GM21423 (cell line): Measurements from ENCODE around the gene UBN2.
"Not testable (repeated sequence)": the region's sequence is repeated elsewhere in the genome, so short reads cannot be mapped to it uniquely, and the experiment has no call there.

Experiments
- ATAC-seq: cut with Tn5 transposase; IDR thresholded peaks from one replicate; pipeline ENCODE4 v1.9.1; 2021; ENCODE audit warnings: mild to moderate bottlenecking, moderate library complexity; ENCODE audit not compliant: unreplicated experiment

The UBN2 gene

DNA sequence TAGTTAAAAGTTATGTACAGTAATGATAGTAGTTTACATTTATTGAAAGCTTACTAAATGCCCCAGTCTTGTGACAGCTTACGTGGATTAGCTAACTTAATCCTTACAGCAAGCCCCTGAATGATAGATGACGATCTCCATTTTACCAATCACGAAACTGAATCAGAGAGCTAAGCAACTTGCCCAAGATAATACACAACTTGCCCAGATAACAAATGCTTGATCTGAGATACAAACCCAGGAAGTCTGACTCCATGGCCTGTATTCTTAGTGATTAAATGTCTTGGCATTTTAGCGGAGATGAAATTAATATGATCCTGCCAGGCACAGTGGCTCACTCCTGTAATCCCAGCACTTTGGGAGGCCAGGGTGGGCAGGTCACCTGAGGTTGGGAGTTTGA lies 63.2 kb downstream of the UBN2 start:
- ATAC-seq, result no peak

DNA sequence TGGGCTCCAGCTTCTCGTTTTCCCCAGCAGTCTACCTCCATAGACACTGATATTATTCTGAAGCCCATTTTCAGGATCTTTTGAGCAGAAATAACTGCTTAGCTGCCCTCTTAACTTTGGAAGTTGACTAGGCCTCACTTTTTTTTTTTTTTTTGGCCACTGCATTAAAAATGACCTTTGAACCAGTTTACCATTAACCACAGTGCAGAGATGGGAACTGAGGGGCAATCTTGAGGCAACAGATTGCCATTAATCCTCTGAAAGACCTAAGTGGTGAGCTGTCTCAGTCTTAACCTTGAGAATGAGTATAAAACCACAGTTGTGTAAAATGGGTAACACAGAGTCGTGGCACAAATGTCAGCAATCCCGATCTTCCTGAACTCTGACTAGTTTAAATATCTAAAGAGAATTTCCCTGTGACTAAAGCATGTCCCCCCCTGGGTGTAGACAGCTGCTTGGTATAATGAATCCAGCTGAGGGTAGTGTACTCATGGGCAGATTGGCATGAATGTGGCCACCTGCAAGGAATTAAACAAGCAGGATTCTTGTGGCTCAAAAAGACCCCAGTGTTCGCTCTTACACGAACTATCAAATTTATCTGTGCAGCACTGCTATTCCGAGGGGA lies 64.0 kb downstream of the UBN2 start:
- ATAC-seq, result no peak

DNA sequence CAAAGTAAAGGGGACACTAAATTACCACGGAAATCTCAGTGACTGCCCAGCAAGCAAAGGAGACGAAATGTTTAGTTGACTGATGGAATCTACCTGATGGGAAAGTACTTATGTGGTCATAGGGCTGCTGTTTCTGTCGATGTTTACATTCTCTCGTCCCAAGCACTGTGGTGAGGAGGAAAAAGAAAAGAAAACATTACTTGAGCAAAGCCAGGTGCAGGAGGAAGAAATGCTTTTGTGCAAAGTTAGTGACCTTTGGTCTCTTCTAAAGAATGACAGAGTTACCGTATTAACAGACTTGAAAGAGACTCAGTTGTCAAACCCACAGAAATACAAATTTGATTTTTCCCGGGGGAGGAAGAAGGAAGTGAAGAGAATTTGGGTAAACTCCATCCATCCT lies 66.8 kb downstream of the UBN2 start:
- no peak for ATAC-seq

DNA sequence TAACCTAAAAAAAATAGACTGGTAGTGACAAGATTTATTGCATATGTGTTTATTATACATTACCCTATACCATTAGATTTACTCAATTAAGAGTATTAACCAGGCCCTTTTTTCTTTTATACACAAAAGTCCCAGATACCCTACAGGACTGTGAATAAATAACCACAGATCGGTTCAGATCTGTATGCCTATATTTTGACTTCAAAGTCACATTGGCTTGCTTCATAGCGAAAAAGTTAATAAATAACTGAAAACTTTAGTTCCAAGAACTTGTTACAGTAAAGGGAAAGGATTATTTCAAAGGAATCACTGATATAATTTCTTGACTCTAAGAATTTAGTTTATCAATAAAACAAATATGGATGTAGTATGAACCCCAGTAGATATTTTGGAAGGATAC lies 68.3 kb downstream of the UBN2 start:
- no peak for ATAC-seq

DNA sequence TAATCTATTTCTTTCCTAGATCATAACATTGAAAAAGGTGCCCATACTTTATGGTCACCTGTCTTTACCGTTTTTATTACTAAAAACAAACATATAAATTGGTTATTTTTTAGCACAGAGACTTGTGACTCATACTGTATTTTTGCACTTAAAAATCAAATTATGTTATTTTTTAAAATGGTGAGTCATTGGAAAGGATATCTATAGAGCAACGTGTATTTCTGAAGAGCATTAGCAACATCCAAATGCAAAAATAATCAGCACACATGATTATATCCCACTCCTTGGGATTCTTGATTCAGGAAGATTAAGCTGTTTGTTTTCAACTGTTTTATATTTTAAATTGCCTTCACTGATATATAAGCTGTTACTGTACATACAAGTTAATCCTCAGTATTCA lies 69.4 kb downstream of the UBN2 start:
- ATAC-seq, result no peak

DNA sequence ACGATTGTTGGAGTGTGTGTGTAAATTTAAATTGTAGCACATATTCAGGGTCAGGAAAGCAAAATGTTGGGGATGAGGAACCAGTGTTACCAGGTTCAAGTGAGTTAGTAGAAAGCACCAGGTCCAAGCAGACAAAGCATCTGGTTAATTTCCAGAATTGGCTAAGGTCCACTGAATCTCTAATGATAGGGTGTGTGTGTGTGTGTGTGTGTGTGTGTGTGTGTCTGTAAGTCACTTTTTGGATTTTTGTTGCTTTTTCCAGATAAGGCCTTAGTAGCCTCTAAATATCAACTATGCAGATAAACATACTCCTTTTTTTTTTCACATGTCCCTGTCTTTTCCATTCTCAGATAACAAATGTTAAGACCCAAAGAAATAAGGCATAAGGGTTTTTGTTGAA lies 73.5 kb downstream of the UBN2 start:
- no peak for ATAC-seq

DNA sequence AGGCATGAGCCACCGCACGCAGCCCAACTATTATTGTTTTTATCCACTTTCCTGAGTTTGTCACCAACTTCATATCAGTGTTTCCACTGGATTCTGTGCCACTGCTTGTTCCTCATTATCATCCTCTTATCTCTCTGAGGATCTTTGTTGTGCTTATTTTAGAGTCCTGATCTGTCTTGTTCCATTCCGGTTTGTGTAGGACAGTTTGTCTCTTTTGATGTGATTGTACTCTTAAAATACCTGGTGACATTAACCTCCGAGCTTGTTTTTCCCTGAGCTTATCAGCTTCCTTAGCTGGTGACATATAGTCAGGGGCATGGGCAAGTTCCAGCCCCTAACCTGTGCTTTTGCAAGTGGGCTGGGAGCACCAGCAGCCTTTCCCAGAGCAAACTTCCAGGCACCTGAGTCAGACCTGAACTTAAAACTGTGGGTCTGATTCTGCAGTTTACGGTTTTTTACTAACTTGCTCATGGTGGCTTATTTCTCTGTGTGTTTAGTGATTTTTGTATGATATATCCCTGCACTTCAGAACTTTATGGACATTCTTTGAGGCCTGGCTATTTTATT lies 87.0 kb downstream of the UBN2 start:
- ATAC-seq, result no peak

DNA sequence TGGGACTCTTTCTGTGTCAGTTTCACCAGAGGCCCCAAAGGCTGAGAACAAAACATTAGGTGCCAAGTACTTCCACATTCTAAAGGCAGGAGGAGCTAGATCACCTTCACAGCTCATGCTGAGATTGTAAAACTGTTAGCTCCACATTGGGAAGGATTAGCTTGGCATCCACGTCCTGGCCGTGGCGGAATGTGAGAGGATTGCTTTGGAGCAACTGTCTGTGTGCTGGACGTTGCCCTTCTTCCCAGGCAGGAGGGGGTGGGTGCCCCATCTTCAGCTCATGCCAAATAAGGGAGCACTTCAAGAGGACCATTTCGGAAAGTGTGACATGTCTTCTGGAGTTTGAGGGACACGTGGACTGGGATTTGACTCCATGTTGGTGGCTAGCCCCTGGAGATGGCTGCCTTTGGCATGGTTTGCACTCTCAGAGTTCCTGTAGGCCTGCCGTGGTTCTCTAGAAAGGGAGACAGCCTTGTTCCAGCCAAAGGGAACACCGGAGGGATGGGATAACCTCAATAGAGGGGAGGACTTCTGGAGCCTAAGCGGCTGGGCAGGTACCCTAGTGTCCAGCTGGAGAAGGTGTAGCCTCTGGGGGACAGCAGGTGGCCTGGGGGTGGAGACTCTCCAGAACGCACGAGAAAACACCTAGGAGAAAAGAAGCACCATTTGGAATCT lies 90.2 kb downstream of the UBN2 start:
- no peak for ATAC-seq

DNA sequence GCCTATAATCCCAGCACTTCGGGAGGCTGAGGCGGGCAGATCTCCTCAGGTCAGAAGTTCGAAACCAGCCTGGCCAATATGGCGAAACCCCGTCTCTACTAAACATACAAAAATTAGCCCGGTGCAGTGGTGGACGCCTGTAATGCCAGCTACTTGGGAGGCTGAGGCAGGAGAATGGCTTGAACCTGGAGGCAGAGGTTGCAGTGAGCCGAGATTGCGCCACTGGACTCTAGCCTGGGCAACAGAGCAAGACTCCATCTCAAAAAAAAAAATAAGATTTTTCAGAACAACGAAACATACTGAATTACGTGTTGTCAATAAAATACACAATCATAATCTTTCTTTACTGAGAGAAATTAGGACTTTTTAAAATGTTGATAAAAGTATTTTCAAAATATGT lies 93.7 kb downstream of the UBN2 start:
- ATAC-seq, result not testable (repeated sequence)

DNA sequence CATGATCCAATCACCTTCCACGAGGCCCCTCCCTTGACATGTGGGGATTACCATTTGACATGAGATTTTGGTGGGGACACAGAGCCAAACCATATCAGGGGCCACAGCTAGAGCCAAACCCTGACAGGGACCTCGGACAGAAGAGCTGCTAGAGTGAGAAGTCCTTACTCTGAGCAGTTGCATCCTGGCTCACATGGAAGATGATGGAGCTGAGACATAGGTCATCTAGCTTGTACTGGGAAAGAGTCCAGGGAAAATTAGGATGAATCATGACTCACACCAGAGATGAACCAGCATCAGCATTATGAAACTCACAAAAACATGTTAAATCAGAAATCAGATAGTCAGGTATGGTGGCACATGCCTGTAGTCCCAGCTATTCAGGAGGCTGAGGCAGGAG lies 97.3 kb downstream of the UBN2 start:
- no peak for ATAC-seq

DNA sequence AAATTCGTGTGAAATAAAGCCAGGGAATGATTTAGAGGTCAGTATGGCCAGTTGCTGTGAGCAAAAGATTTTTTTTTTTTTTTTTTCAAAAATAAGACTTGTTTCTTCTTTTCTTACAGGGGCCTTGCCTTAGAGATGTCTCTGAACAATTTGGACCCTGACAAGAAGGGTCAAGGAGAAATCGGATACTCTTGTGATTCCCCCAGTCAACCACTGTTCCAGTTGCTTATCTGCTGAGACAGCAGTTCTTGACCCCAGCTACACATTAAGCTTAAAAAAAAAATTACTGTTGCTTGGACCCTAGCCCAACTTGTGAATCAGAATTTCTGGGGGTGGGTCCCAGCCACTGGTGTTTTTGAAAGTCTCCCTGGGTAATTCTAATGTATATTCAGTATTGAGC lies 98.1 kb downstream of the UBN2 start:
- no peak for ATAC-seq

DNA sequence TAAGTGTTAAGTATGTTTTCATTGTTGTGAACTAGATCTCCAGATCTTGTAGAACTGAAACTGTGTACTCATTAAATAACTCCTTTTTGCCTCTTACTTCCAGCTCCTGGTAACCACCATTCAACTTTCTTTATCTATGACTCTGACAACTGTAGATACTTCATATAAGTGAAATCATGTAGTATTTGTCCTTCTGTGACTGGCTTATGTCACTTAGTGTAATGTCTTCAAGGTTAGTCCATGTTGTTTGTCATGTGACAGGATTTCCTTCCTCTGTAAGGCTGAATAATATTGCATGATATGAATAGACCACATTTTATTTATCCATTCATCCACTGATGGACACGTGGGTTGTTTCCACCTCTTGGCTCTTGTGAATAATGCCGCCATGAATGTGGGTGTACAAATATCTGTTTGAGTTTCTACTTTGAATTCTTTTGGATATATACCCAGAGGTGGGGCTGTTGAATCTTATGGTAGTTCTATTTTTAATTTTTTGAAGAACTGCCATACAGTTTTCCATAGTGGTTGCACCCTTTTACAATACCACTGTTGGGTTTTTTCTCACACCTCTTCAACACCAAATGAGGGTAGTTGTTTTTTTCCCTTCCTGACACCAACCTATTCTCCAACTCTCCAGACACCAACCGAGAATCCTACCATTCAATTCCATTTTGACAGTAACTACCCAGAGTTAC lies 99.4 kb downstream of the UBN2 start:
- no peak for ATAC-seq

DNA sequence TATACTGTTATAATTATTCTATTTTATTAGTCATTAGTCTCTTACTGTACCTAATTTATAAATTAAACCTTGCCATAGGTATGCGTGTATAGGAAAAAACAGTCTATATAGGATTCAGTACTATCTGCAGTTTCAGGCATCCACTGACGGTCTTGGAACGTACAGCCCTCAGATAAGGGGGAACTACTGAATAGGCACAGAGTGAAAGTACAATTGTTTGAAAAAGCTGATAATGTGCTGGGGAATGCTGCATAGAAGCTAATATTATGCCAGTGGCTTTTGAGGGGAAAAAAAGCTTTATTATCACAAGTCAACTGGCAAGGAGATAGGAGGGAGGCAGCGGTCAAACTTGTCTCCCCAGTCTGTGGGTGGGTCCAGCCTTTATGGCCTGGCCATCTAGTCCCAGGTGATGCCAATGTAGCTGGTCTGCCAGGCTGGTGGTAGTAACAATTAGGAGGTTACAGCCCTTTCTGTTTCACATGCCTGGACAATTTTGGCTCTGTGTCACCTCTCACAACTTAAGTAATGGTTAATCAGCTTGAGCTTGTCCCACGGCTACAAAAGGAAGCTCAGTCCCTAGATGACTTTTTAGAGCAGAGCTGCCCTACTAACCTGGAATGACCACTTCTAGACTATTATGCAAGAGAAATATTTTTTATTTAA lies 101.8 kb downstream of the UBN2 start:
- ATAC-seq, result no peak

DNA sequence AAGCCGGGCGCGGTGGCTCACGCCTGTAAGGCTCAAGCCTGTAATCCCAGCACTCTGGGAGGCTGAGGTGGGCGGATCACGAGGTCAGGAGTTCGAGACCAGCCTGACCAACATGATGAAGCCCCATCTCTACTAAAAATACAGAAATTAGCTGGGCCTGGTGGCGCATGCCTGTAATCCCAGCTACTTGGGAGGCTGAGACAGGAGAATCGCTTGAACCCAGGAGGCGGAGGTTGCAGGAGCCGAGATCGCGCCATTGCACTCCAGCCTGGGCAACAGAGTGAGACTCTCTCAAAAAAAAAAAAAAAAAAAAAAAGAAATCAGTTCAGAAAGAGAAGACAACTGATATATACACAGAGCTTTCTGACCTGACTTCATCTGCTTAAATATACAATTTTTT lies 102.4 kb downstream of the UBN2 start:
- ATAC-seq, result not testable (repeated sequence)

DNA sequence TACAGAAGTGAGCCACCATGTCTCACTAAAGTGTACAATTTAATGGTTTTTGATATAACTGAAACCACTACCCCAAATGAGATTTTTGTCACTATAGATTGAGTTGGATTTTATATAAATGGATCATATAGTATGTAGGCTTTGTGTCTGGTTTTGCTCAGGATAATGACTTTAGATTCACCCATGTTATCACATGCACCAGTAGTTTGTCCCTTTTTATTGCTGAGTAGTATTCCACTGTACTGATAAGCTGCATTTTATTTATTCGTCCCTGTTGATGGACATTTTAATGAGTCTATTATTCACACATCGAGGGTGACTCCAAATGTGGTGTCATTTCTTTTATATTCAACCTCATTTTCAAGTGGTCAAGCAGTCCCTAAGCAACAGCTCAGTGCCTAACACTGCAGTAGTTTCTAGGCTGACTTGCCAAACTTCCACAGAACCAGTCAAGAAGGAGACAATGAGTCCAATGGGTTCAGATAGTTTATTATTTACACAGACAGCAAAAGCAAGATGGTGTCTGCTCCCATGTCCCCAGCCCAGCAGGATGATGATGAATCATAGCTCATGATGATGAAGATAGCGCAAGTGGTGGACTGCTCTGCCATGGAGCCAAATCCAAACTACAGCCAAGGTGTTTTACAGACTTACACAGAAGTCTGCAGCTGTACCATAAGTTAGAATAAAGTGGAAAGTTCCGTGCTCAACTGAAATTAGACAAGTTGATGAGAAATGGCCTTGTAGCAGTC lies 103.5 kb downstream of the UBN2 start:
- ATAC-seq, result no peak

DNA sequence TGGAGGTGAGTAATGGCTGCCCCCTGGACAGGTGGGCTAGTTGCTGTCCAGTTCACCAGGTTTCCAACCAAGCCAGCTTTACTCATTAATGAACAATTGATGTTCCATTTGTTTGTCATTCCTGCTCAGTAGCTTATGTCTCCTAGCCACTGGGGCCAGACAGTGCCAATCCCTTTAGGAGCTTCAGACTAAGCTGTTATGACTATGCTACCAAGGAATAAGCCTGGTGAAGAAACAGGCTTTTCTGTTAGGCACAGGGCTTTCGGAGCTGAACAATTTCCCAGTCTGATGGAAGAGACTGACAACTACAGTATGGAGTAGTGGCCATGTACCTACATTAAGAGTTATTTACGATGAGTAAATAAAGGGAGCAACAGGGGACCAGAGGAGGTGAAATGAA lies 108.0 kb downstream of the UBN2 start:
- ATAC-seq, result no peak

DNA sequence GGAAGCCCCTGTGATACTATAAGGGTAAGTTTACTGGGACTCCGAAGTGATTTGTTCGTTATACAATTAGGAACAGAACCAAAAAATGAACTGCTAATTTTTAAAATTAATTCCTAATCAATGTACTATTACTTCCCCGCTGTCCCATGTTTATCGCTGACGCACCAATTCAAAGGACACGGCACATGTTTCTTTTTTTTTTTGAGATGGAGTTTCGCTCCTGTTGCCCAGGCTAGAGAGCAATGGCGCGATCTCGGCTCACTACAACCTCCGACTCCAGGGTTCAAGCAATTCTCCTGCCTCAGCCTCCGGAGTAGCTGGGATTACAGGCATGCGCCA lies 108.6 kb downstream of the UBN2 start:
- ATAC-seq, result no peak

DNA sequence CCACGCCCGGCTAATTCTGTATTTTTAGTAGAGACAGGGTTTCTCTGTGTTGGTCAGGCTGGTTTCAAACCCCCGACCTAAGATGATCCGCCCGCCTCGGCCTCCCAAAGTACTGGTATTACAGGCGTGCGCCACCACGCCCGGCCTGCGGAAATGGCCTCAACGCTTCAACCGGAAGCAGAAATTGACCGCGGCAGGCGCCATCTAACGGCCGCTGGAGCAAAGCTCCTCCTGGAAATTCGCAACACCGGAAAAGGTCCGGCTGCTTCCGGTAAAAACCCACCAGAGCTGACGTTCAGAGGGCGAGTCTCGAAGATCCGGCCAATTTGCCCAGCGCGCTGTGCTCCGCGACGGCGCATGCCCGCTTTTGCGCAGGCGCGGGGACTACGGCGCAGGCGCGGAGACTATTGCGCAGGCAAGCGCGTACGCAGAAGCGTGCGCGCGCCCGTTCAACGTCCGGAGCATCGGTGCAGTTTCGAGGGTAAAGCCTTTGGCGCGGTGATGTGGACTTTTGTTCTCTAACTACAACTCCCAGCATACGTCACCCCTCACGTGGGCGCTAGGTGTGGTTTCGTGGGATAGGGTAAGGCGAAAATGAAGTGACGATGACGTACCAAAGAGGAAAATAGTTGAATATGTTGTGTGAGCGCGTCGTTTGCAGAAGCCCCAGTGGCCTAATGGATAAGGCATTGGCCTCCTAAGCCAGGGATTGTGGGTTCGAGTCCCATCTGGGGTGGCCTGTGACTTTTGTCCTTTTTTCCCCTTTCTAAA lies 109.2 kb downstream of the UBN2 start:
- ATAC-seq, result peak; percentile 76

DNA sequence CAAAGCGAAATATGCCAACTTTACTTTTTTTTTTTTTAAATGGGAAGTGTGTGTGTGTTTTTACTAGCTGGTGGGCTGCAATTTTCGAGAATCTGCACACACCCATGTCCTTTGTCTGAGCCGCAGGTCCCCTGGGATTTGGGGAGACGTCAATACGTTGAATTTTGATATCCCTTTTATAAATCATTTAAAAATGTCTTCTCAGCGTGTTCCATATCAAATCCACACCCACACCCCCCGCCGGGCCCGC lies 109.7 kb downstream of the UBN2 start:
- ATAC-seq, result no peak

DNA sequence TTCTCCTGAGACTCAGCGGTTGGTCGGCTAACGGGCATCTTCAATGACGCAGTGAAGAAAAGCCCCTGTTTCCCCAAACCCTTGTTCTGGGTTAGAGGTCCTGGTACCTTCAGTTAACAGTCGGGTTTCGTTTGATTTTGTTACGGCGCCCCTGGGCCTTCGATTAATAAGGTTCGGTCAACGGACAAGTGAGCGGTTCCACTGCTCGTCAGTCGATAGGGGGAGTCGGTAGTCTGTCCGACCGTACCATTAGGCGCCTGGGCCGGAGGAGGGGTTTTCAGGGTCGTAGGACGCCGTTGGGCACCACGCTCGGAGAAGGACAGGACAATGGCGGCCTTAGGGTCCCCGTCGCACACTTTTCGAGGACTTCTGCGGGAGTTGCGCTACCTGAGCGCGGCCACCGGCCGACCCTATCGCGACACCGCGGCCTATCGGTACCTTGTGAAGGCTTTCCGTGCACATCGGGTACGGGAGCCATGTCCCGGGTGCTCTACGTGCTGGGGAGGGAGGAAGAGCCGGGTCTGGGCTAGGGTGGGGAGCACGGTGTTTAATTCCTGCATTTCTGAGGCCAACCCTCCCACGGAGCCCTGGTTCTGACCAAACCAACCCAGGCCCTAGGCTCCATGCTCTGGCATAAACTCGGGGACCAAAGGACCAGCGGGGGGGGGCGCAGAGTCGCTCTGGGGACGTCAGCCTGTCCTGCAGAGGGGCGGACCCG lies 110.2 kb downstream of the UBN2 start, which contains the start of gene FMC1:
Gene FMC1 (plus strand): TSS at position 280 of the 718 bp plus-strand sequence. CDS start 48 bp downstream, at position 328.
- peak; percentile 52 for ATAC-seq
